HG02973 (cell line): ENCODE measurements around the gene RABIF.

Source experiments
- ATAC-seq: cut with Tn5 transposase; IDR thresholded peaks from one replicate; pipeline ENCODE4 v1.9.1; 2021; ENCODE audit warnings: moderate library complexity; ENCODE audit not compliant: unreplicated experiment

Gene RABIF

DNA sequence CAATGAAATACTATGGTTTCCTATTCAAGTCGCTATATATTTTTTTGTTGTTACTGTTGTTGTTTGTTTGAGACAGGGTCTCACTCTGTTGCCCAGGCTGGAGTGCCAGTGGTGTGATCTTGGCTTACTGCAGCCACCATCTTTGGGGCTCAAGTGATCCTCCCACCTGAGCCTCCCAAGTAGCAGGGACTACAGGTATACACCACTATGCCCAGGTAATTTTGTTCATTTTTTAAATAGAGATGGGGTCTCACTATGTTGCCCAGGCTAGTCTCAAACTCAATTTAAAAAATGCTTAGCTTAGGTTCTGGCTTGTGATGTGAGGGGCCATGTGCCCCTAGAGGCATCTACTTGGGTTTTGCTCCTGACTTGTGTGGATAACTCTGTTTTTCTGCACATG, 9.8 kb downstream of the RABIF start:
- no peak for ATAC-seq

DNA sequence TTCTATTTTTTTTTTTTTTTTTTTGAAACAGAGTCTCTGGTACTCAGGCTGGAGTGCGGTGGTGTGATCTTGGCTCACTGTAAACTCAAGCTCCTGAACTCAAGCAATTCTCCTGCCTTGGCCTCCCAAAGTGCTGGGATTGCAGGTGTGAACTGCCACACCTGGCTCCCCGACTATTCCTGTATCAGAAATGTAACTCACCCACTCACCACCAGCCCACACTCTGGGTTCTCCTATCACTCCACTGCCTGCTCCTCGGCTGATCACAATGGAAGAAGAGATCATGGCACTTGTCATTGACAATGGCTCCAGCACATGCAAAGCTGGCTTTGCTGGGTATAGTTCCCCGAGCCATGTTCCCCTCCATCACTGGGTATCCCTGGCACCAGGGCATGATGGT, 15.9 kb downstream of the RABIF start:
- no peak for ATAC-seq

DNA sequence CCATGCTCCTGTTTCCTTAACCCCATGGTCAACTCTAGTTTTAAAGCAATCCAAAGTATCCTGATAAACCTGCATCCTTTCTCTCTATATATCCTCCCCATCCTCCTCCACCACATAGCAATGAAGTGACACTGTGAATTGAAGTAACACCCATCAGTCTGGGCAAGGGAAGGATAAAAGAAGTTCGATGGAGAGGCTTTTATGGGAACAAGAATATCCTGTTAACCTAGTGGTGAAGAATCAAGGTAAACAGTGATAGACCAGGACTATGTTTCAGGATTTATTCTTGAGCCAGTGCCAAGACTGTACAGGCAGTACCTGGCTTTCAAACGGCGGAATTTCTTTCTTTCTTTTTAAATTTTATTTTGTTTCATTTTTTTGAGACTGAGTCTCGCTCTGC, 17.6 kb downstream of the RABIF start:
- no peak for ATAC-seq

DNA sequence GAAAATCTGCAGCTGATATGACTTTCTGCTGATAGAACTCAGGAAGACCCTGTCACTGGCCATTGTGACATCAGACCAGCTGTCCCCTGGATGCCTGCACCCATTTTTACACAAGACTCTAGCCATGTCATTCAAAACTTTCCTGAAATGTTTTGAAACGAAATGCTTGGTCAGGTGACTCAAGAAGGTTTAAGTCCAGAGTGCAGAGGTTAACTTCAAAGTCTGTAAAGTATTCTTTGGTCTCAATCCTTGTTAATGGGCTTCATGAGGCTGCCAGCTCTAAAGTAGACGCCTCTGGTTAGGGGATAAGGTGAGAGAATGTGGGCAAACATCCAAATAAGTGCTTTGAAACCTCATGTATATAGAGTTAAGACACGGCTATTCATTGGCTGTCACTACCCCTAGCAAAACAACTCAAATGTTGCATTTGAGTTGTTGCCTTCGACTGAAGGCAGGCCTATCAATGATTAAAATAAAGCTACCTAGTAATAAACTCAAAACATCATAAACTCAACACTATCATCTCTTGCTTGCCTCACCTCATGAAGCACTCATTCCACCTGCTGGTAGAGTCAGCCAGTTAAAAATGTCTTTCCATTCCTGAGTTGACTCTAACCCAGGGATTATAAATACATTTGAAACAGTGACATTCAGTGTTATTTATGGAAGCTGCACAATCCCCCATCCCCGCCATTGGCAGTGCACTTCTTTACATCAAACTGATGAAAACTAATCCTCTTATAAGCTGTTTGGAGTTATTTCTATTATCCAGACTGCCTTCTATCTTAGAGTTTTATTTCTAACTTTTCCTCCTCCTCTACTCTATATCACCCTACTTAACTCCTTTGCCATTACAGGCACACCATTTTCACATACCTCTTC, 26.0 kb downstream of the RABIF start:
- ATAC-seq = no peak

DNA sequence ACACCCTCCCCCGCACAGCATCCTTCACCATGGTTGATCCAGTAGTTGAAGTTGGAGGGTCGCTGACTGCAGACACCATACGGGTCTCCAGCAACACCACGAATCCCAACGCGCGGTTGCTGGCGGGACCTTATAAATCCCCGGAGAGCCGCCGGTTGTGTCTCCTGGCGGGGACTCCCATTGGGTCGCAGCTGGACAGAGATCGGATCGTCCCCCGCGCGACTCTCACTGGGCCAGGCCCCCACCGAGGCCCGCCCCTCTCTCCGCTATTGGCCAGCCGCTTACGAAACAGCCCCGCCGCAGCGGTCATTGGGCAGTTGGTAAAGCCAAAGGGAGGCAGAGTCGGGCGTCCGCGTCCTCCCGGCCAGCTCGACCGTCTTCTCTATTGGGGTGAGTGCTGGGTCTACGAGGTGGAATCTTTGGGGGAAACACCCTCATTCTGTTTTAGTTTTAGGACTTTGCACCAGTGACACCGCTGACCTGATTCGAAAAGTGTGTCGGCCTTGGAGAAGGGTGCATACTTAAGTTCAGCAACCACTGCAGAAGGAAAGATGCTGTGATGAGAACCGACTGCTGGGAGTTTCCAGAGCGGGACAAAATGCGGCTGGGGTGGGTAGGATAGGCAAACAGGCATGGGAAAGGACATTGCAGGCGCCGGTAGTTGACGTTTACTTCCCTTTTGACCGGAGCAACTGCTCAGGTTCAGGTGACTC, 27.4 kb downstream of the RABIF start:
- no peak for ATAC-seq

- no peak for ATAC-seq
Measured at GRCh38 chr1:202860744-202861419, 28.1 kb downstream of the RABIF start.

GRCh38 chr1:202858789-202859414, 30.0 kb downstream of the RABIF start:
- ATAC-seq = no peak

DNA sequence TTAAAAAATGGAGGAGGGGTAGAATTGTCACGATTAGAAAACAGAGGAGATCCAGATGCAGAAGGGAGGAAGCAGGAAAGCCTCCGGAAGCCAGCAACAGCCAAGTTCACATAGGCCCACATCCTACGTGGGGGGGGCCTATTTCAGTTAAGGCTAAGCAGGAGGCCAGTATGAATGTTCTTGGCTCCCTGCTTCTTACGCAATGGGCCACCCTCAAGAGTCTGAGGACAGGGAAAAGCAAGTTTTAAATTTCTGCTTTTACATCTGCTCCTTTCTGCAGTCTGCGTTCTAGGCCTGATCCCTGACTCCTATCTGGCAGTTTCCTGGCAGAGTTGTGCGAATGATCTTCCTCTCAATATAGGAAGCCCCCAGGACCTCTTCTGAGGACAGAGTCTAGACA, 30.6 kb downstream of the RABIF start:
- no peak for ATAC-seq

DNA sequence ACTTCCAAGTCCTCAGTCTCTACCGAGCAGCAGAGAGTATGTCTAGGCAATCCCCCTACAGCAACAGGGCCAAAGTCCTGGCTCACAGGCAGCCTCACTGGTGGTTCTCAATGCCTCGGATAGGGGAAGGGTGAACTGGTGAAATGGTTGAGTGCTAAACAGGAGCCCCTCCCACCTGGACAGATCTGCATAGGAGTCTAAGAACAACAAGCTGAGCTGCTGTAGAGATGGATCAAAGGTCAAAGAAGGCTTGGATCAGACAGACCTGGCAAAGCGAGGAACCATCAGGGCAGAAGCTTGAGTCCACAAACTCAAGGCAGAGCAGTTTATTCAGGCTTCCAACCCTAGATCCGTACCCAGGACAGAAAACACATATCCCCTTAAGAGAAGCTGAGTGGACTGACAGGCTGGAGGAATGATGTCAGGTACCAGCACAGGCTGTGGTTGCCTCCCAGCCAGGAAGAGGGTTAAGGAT, 31.8 kb downstream of the RABIF start:
- ATAC-seq = no peak

DNA sequence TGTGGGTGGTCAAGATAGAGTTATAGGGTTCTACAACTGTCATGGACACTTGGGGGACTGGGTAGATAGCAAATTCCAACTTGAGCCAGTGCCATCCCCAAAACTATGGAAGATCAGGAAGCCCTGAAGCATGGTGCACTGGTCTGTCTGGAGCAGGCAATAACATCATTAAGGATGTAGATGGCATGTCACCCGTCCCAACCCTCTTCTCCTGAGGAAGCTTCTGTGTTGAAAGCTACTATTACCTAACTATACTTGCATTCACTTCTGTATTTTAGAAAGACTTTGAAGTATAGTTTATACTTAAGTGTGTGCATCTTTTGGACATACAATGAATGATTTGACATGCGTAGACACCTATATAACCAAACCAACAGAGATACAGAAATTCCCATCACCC, 32.9 kb downstream of the RABIF start:
- ATAC-seq = no peak

- no peak for ATAC-seq
Measured at GRCh38 chr1:202854787-202855186, 34.2 kb downstream of the RABIF start.

DNA sequence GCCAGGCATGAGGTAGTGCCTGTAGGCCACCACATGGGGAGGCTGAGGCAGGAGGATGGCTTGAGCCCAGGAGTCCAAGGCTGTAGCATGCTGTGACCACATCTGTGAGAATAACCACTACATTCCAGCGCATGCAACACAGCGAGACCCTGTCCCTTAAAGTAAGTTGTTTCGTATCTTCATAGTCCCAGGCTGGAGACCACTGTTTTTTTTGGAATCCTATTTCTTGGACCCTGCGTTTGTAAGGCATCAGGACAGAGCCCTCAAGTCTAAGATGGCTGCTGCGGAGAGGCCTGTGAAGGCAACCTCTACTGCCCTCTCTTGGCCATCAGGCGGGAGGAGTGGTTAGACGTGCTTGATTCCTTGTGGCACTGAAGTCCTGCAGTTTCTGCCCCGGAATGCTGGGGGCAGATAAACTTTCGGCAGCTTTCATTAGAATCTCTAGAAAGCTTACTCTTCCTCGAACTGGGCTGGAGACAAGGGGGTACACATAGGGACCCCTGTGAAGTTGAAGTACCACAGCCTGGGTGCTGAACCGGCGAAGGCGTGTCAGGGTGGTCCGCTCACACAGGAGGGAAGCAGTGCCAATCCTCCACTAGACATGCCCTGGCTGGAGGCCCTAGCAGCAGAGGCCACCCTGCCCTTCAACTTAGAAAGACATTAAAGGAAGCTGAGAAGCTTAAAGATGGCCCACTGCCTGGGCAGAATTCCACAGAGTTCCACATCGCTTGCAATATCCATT, 36.6 kb downstream of the RABIF start:
- no peak for ATAC-seq

DNA sequence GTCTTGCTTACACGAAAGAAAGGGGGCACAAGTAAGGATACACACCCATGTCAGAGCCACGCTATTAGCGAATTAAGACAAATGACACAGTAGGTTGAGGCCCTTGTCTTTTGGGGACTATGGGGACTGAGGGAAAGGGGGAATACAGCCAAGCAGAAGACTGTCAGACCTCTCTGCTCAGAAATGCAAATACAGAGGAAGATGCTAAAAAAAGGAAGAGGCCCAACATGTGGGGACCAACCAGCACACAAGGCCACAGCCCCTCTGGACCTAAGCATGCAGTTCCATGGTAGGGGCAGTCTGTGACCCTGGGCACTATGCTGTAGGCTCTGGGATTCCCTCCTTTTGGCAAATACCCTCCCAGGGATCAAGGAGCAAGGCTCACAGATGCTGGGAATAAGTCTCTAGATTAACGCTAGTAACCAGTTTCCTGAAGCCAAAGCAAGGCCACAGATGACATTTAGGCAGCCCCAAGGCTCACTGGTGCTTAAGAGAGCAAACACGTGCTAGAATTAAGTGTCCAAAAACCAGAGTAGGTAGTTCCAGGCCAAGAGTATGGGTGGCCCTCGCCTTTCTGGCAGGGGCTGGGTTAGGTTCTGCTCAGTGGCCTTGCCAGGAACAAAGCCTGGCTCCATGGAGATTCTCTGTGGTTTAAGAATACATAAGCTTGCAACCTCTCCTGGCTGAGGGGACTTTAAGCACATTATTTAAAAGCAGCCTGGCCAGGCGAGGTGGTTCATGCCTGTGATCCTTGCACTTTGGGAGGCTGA, 38.2 kb downstream of the RABIF start:
- no peak for ATAC-seq

- no peak for ATAC-seq
Measured at GRCh38 chr1:202848191-202848542, 40.8 kb downstream of the RABIF start.

- no peak for ATAC-seq
Measured at GRCh38 chr1:202844935-202845334, 44.0 kb downstream of the RABIF start.

DNA sequence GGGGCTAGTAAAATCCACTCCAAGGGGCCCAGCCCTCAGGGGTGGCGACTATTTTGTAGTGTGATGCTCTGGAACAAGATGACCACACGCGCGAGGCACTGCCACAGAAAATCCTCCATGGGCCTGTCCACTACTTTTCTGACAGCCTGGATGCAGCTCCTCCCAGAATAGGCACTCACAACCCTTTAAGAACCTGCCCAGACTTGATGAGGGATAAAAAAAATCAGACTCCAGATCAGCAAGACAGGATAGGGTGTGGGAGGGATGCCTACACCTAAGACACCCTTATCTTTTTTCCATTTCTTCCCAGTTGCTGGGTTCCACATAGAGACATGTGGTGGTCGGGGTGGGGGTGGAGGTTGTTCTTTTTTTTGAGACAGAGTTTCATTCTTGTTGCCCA, 44.7 kb downstream of the RABIF start:
- ATAC-seq = no peak

DNA sequence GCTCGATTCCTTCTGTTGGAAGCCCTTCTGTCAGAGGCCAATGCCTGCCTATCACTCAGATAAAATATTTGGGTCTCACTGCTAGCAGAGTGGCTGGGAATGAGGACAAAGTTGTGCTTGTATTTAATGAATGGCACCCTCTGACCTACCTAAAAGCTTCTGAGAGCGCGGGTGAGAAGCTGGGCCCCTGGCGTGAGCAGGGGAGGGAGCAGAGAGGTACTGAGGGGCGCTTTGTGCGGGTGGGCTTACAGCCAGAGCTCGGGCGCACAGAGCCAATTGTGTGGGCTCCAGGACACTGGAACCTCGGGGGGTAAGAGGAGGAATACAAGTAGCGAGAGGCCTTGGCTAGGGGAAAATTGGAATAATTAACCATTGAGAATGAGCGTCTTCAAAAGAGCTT, 45.9 kb downstream of the RABIF start:
- no peak for ATAC-seq

GRCh38 chr1:202837746-202838262, 51.1 kb downstream of the RABIF start:
- no peak for ATAC-seq

DNA sequence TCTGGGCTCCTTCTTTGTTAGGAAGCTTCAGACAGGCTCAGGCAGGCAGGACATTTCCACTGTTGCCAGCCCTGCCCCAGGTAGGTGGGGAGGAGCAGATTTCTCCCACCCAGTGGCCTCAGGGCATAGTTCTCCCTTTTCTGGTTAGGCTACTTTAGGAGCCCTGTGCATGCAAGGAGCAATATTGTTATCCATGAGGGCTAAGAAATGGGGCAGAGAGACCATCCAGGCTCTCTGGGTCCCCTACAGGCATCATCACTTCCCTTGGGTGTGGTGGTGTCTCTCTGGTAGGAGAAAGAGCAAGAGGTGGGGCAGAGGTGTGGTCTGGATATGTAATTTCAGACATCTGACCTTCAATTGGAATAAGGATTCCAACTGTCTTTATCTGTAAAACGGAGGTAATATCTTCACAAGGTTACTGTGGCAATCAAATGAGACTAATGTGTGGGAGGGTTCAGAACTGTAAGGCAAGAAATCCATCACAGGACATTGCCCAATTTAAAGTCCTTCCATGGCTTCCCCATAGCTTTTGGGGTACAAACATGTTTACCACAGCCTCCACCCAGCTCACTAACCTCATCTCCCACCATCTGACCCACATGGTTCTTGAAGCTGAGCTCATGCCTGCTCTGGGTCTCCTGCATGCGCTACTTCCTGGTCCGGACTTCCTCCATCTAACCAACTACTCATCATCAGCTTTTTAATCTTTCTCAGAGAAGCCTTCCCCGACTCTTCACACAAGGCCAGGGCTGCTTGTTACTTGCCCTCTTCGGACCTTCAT, 52.1 kb downstream of the RABIF start:
- ATAC-seq = no peak
